Posterior vena cava (tissue), 2 donors: ENCODE data around the gene EPGN. TPM values are rescaled to one million over a fixed set of nuclear protein-coding genes. Genes with fewer than 3 reads are reported as not detected.

Source experiments
- DNase-seq: peaks from one replicate; pipeline ENCODE4 v3.0.0-alpha.2; 2020; ENCODE audit warnings: low spot score
- intact Hi-C, 2 donors: fragments of 100-400 bp; cut with DNase I; formaldehyde crosslinking; loops; one replicate each; pipeline versions ENCODE4 v1.14.1 to v1.14.2; 2022 to 2023
- total RNA-seq, 2 donors: library from RNA; stranded (reverse); fragmentation: NEBNext Ultra II Directional; extraction: Animal tissue kit (Norgen Biotek cat#: 25700); gene quantifications; one replicate each; pipeline ENCODE4 v1.2.1, GENCODE V29; 2021
- donor health status: DM: yes; HTN: yes; CAD: no.
- donor health status: DM: yes; HTN: yes; CAD: no.

The EPGN gene
- total RNA-seq, 2 donors from 2014 or later: not detected

DNA sequence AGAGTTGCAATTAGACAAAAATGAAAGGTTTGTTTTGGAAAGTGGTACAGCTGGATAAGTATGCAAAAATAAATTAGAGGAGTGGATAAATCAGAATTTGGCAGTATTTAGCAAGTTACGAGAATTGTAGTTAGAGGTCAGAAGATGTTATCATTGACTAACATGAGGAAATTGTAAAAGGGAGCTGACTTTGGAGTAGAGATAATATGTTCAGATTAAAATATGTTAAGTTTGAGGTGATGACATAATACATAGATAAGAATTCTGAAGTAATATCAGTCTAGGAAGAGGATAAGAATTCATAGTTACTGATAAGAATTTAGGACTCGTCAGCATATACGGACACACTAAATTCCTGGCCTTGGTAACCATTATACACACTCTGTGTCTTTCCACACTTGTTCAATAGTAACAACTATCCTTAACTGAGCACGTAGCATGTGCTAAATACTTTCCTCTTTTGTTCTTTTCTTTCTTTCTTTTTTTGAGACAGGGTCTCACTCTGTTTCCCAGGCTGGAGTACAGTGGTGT lies 4.1 kb upstream of the EPGN start:
- DNase-seq: no peak
- intact Hi-C loops: loop anchor here in 1 of 2 donors (5.0 kb wide), 1 partner anchor 712 kb away; no protein-coding TSS in a partner anchor

DNA sequence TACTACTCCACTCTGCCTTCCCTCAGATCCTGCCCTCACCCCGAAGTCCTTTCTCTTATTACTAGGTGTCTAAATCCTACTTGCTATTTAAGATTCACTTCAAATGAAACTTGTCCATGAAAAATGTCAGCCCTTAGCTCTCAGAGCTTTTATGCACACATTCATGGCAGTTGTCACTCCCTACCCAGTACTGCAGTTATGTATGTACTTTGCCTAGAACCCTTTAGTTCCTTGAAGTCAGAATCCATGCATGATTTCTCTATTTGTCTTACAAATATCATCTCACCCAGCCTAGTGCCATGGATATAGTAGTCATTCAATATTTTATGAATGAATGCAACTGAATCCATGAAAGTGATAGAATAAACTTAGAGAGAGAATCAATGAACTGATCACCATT lies 3.3 kb upstream of the EPGN start:
- intact Hi-C loops: loop anchor here in 1 of 2 donors (5.0 kb wide), 1 partner anchor 713 kb away; no protein-coding TSS in a partner anchor
- no peak for DNase-seq

- DNase-seq: no peak
- intact Hi-C loops: no loop called here
Measured at GRCh38 chr4:74307170-74307569, 1.1 kb upstream of the EPGN start.

DNA sequence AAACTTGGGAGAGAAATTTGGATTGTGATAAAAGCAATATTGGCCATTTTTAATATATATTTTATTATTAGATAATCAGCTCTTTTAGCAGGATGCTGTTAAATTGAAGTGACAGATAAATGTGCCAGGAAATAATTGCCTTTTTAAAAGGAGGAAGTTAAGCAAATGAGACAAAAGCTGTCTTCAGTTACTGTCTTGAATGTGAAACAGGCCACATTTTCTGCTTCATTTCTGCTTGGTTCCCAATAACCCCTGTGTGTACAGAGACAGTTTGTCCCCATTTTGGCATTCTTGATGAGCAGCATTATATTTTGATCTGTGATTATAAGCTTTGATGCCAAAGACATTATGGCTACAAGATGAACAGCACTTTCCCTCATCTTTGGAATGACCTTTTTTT lies 953 bp downstream of the EPGN start:
- intact Hi-C loops: no loop called here

DNA sequence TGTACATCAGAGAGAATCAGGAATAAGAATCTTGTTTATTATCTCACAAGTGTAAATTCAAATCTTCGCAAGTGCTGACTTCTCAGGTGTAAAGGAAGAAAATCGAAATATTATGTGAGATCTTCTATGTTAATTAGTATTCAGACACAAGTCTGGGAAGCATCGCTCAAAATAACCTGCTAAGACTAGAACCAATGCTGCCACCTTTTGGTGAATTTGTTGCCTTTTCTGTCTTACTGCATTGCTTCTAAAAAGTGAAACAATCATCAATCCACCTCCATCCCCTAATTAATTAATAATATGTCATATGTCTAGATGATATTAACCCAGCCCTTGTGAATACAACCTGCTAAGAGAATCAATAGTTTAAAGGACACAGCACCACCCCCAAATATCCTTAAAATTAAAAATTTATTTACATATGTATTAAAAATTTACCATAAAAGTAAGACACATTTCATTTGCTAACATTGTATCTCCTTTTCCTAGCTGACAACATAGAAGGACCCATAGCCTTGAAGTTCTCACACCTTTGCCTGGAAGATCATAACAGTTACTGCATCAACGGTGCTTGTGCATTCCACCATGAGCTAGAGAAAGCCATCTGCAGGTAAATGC lies 3.5 kb downstream of the EPGN start:
- no peak for DNase-seq
- intact Hi-C loops: no loop called here

More for the DNA sequence above, 953 bp downstream of the EPGN start:
- no peak for DNase-seq

- intact Hi-C loops: no loop called here
- no peak for DNase-seq
Measured at GRCh38 chr4:74314329-74314728, 6.1 kb downstream of the EPGN start.

DNA sequence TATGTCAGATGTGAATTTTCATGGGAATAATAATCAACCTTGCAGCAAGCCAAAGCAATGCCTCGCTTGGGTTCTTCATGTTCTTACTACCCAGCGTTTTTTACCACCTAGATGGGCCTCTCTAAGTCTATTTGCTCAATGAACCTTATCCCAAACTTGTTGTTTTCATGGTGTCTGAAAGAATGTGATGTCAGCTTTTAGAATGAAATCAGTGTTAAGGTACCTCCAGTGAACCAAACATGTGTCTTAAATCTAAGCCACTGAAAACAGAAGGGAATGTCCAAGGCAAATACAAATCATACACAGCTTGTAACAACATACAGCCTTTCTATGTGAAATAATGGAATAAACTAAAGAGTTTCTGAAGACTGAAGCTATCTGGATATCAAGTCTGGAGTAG lies 6.7 kb downstream of the EPGN start:
- intact Hi-C loops: no loop called here
- DNase-seq: no peak

DNA sequence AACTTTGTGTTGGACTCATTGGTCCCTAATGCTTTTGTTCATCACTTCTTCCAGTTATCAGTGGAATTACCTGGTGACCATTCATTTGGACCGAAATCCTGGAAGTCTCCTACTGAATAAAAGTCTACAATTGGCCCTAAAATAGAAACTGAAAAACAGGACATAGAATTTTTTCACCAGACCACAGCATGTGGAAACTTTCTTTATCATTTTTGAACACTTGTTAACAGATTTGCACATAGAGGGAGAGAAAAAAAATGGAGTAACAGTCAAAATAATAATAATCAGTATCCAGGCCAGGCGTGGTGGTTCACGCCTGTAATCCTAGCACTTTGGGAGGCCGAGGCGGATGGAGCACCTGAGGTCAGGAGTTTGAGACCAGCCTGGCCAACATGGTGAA lies 7.1 kb downstream of the EPGN start:
- intact Hi-C loops: no loop called here
- DNase-seq: no peak

GRCh38 chr4:74316397-74316796 lies 8.1 kb downstream of the EPGN start:
- intact Hi-C loops: no loop called here
- DNase-seq: no peak

DNA sequence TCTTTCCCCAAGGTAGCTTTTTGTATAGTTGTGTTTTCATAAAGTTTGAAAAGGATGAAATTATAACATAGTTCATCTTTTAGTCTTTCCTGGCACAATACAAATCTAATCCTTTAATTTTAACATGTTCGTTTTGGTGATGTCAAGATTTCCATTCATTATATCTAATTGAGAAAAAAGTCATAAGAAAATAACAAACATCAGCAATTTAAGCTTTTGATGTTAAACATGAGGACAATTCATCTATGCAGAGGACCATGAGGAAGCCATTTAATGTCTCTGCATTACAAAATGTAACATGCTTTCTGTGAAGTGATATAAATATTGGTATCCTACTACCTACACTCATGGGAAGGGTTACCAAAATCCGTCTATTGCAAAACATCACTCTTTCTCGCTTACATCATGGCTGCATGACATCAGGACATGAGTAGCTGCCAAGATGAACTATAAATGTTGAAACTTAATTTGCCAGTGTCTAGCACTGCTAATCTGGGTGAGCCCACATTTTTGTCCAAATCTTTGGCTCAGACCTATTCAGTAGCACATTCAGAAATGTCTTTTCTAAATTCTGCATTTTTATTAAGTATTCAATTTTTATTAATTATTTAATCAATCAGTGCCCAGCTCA lies 9.5 kb downstream of the EPGN start:
- intact Hi-C loops: no loop called here

DNA sequence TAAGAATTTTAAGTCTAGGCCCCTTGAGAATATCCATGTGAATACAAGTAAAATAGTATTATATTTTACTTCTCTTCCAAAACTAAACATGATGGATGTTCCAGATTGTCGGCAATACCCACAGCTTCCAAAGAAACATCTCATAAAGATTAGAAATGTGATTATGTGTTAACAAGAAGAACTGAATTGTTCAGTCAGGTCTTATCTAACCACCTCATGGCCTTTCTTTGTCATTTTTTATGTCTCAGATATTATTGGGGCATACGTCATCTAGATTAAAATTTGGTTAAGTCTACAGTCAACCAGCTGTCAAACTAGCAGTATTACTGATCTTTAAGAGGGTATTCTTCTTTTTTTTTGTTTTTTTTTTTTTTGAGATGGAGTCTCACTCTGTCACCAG lies 10.0 kb downstream of the EPGN start:
- DNase-seq: no peak
- intact Hi-C loops: no loop called here

More for the DNA sequence above, 9.5 kb downstream of the EPGN start:
- no peak for DNase-seq

GRCh38 chr4:74319470-74319869 lies 11.2 kb downstream of the EPGN start:
- DNase-seq: no peak
- intact Hi-C loops: no loop called here

DNA sequence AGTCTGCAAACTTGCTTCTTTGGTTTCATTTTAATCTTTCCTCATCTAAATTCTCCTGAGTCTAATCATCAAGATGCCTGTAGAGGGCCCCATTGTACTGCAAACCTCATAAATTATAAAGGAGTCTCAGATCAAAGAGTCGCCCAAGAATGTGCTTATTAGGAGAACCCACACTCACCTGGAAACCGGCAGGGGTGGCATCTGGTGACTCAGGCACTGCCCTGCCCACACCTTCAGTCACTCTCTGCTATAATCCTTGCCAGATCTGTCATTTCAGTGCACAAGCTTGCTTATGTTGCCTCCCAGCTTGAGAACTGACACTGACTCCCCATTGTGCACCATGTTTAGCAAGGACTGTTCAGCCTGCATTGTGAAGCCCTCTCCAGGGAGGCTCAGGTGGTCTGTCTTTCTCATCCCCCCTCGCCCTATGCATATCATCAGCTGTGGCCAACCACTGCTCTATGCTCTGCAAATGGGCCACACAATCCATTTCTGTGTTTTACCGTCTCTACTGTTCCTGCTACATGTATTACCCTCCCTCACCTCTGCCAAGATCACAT lies 12.4 kb downstream of the EPGN start:
- no peak for DNase-seq
- intact Hi-C loops: no loop called here

- no peak for DNase-seq
- intact Hi-C loops: no loop called here
Measured at GRCh38 chr4:74322301-74322700, 14.0 kb downstream of the EPGN start.

DNA sequence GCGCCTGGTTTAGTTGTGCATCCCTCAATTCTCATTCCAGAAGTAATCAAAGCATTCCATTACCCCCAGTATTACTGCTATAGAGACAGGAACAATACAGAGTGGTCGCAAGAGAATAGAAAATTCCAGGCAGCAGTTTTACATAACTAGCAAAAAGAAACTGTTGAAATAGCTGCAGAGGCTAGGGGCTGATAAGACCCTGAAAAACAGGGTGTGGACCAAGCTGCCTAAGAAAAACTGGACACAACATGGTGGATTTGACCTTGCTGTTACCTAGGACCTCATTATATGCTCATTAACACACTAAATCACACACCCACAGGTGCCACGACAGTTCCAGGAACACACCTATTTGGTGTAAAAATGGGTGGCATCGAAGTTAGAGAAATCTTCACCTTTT lies 15.4 kb downstream of the EPGN start:
- DNase-seq: no peak
- intact Hi-C loops: no loop called here

DNA sequence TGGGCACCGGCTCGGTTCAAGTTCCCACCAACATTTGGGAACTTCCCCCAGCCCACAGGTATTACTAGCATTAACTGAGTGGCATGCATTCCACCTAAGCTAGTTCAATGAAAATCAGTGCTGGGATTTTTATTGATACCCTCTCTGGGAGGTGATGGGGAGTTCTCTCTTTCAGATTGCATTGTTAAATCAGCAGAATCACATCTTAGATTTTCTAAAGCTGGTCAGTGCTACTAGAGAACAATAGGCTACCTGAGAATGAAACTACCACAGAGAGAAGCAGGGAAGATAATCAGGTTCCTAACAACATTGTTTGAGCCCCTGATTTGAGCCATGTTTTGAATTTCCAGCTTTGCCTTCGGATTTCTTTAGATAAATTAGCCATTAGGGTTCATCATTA lies 16.0 kb downstream of the EPGN start:
- no peak for DNase-seq
- intact Hi-C loops: no loop called here

DNA sequence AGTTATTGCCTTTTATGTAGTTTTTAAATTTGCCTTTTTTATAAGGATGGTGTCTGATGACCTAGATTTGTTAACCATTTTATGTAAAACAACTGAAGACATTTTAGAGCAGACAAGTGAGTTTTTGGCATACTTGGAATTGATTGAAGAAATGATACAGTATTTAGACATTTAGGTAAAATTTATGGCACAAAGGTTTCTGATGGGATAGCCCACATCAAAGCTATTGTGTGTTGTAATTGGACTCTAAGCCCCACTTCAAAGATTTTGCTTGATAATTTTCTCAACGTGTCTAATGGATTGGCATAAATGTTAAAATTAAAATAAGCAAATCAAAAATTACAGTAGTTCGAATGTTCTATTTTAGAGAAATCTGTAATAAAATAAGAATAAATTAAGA lies 17.6 kb downstream of the EPGN start:
- no peak for DNase-seq
- intact Hi-C loops: no loop called here

- intact Hi-C loops: no loop called here
- DNase-seq: no peak
Measured at GRCh38 chr4:74327762-74328161, 19.5 kb downstream of the EPGN start.

- DNase-seq: no peak
- intact Hi-C loops: no loop called here
Measured at GRCh38 chr4:74328501-74328900, 20.2 kb downstream of the EPGN start.

DNA sequence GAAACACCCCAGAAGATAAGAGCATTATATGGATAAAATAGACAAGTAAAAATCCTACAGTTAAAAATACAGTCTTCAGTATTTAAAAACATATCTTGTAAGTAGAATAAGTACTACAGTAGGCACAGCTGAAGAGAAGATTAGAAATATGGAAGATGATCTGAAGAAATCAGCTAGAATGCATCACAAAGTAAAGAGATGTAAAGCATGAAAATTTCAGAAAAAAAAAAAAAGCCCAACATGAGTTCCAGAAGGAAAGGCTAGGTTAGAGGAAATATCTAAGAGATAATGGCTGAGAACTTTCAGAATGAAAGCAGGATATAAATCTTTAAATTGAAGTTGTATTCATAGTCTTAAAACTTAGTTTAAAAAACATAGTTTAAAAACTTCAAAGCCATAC lies 21.0 kb downstream of the EPGN start:
- DNase-seq: no peak
- intact Hi-C loops: no loop called here

DNA sequence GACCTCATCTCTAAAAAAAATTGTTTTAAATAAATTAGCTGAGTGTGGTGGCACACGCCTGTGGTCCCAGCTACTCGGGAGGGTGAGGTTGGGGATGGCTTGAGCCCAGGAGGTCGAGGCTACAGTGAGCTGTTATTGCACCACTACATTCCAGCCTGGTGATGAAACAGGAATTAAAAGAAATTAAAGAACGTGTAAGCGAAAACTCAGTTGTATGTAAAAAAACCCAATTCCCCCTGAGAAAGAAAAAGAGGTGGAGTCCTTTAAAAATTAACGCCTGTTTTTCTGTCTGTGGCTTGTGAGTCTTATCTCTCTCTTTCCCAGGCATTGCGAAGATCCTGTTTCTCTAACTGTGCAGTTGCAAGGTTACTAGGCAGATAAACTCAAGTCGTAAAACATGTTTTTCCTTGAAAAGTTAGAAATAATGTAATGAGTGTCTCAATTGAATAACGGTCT lies 22.1 kb downstream of the EPGN start:
- intact Hi-C loops: no loop called here
- no peak for DNase-seq
